Neural cell (in vitro differentiated cells): ENCODE measurements around the gene TSEN15. TPM values are rescaled to one million over a fixed set of nuclear protein-coding genes. Genes with fewer than 3 reads are reported as not detected.
A peak's percentile ranks its signal among the peaks of the same experiment; 100 is the strongest.

ENCODE experiments used
- H2AFZ ChIP-seq: fragments of 200-600, 300-800 bp; sonication (generic), shearing (Covaris generic); 2 replicates; pipeline ENCODE4 v1.6.0; 2014; ENCODE audit warnings: low read depth, mild to moderate bottlenecking, antibody characterized with exemption, low read length, moderate library complexity
- H3F3A ChIP-seq: fragments of 200-600 bp; shearing (Covaris generic); 2 replicates; pipeline ENCODE4 v1.6.1; 2016; ENCODE audit warnings: mild to moderate bottlenecking, moderate library complexity, mixed read lengths, antibody characterized with exemption, low read length; ENCODE audit not compliant: insufficient read depth, poor library complexity, severe bottlenecking
- H3K27ac ChIP-seq: fragments of 200-600, 300-800 bp; sonication (generic), shearing (Covaris generic); 2 replicates; pipeline ENCODE4 v1.5.1; 2014; ENCODE audit warnings: mild to moderate bottlenecking, low read length, moderate library complexity
- H3K27me3 ChIP-seq: fragments of 300-800, 200-600 bp; sonication (generic), shearing (Covaris generic); 2 replicates; pipeline ENCODE4 v1.6.0; 2014; ENCODE audit warnings: mild to moderate bottlenecking, low read depth, low read length, moderate library complexity; ENCODE audit not compliant: insufficient read depth
- H3K36me3 ChIP-seq: fragments of 300-800, 200-600 bp; sonication (generic), shearing (Covaris generic); 2 replicates; pipeline ENCODE4 v1.5.1; 2014; ENCODE audit warnings: mild to moderate bottlenecking, antibody characterized with exemption, low read length, moderate library complexity; ENCODE audit not compliant: insufficient read depth
- H3K4me2 ChIP-seq: fragments of 300-800, 200-600 bp; sonication (generic), shearing (Covaris generic); 2 replicates; pipeline ENCODE4 v1.6.0; 2014; ENCODE audit warnings: mild to moderate bottlenecking, low read length
- H3K4me3 ChIP-seq: fragments of 300-800, 200-600 bp; sonication (generic), shearing (Covaris generic); 2 replicates; pipeline ENCODE4 v1.5.1; 2014; ENCODE audit warnings: mild to moderate bottlenecking, low read length, moderate library complexity
- H3K79me2 ChIP-seq: fragments of 200-600 bp; shearing (Covaris generic); replicated peaks from 2 replicates; pipeline ENCODE4 v1.6.0; 2014; ENCODE audit warnings: mild to moderate bottlenecking, low read length, moderate library complexity; ENCODE audit not compliant: insufficient read depth
- H3K9ac ChIP-seq: fragments of 300-800, 200-600 bp; sonication (generic), shearing (Covaris generic); 2 replicates; pipeline ENCODE4 v1.6.1; 2016; ENCODE audit warnings: mild to moderate bottlenecking, low read length, mixed read lengths
- H3K9me2 ChIP-seq: fragments of 200-600 bp; shearing (Covaris generic); 2 replicates; pipeline ENCODE4 v1.6.1; 2016; ENCODE audit warnings: mild to moderate bottlenecking, low read length, mixed read lengths; ENCODE audit not compliant: insufficient read depth
- H3K9me3 ChIP-seq: fragments of 200-600, 300-800 bp; sonication (generic), shearing (Covaris generic); 2 replicates; pipeline ENCODE4 v1.6.1; 2016; ENCODE audit warnings: mild to moderate bottlenecking, mixed run types, low read length, moderate library complexity, mixed read lengths
- H4K20me1 ChIP-seq: fragments of 200-600 bp; shearing (Covaris generic); 2 replicates; pipeline ENCODE4 v1.6.1; 2016; ENCODE audit warnings: mild to moderate bottlenecking, mixed run types; ENCODE audit not compliant: insufficient read depth
- EP300 ChIP-seq: fragments of 450-650 bp; conservative IDR thresholded peaks from 2 replicates; pipeline ENCODE4 v1.6.1; 2014; ENCODE audit warnings: antibody characterized with exemption, mild to moderate bottlenecking, moderate library complexity; ENCODE audit not compliant: poor library complexity, severe bottlenecking
- EZH2 ChIP-seq: fragments of 200-600, 300-800 bp; shearing (Covaris generic), sonication (generic); IDR thresholded peaks from 2 replicates; pipeline ENCODE4 v1.6.1; 2014; ENCODE audit warnings: antibody characterized with exemption, low read length, borderline replicate concordance, mild to moderate bottlenecking; ENCODE audit not compliant: insufficient read depth, poor library complexity, severe bottlenecking
- MXI1 ChIP-seq: fragments of 450-650 bp; conservative IDR thresholded peaks from 2 replicates; pipeline ENCODE4 v1.6.1; 2014; ENCODE audit warnings: antibody characterized with exemption, mild to moderate bottlenecking; ENCODE audit not compliant: poor library complexity, severe bottlenecking
- POLR2AphosphoS5 ChIP-seq: IDR thresholded peaks from 2 replicates; pipeline ENCODE4 v1.6.1; 2012
- RAD21 ChIP-seq: fragments of 450-650 bp; conservative IDR thresholded peaks from 2 replicates; pipeline ENCODE4 v1.6.1; 2014; ENCODE audit warnings: antibody characterized with exemption, mild to moderate bottlenecking, moderate library complexity
- SMC3 ChIP-seq: fragments of 450-650 bp; conservative IDR thresholded peaks from 2 replicates; pipeline ENCODE4 v1.6.1; 2014; ENCODE audit warnings: antibody characterized with exemption, mild to moderate bottlenecking, moderate library complexity; ENCODE audit not compliant: poor library complexity
- TAF1 ChIP-seq: IDR thresholded peaks from 2 replicates; pipeline ENCODE4 v1.6.1; 2012; ENCODE audit warnings: low read depth
- polyA plus RNA-seq: library from polyadenylated mRNA; depleted of rRNA; stranded (reverse); fragments of >200 nt; gene quantifications from 2 replicates; pipeline ENCODE4 v1.2.3, GENCODE V29; 2014
- TF ChIP-seq, protein P1 (sequence below): fragments of 450-650 bp; IDR thresholded peaks from 2 replicates; pipeline ENCODE4 v1.5.1; 2014; ENCODE audit warnings: antibody characterized with exemption, mild to moderate bottlenecking, moderate library complexity; ENCODE audit not compliant: poor library complexity, severe bottlenecking
- TF ChIP-seq, protein P2 (sequence below): IDR thresholded peaks from 2 replicates; pipeline ENCODE4 v1.6.1; 2012; ENCODE audit warnings: borderline replicate concordance

TSEN15 gene
- polyA plus RNA-seq, 1 donor from 2014 or later = 56.9 TPM

DNA sequence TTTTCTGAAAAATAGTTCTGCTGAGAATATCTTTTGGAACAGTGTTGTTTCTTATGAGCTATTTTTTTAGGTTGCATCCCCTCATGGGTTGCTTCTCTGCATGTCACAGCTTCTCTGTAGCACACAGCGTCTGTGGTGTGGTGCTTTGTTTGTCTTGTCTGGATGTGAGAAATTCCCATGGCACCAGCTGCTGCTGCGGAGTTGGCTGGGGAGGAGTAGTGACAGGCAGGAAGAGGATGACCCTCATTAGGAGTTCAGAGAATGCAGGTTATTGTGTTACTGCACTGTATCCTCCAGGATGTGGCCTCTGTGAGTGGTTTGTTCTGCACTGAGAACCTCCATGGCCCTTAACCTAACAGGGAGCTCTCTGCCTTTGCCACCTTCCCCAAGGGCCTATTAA, 64.8 kb downstream of the TSEN15 start:
- no peak overlapping the region for H3K4me3 ChIP-seq
- H2AFZ ChIP-seq = no peak overlapping the region
- H3K4me2 ChIP-seq = no peak overlapping the region
- TF ChIP-seq POLR2AphosphoS5 = no peak
- no peak for TF ChIP-seq EZH2
- no peak for TF ChIP-seq EP300
- TF ChIP-seq, protein P1, sequence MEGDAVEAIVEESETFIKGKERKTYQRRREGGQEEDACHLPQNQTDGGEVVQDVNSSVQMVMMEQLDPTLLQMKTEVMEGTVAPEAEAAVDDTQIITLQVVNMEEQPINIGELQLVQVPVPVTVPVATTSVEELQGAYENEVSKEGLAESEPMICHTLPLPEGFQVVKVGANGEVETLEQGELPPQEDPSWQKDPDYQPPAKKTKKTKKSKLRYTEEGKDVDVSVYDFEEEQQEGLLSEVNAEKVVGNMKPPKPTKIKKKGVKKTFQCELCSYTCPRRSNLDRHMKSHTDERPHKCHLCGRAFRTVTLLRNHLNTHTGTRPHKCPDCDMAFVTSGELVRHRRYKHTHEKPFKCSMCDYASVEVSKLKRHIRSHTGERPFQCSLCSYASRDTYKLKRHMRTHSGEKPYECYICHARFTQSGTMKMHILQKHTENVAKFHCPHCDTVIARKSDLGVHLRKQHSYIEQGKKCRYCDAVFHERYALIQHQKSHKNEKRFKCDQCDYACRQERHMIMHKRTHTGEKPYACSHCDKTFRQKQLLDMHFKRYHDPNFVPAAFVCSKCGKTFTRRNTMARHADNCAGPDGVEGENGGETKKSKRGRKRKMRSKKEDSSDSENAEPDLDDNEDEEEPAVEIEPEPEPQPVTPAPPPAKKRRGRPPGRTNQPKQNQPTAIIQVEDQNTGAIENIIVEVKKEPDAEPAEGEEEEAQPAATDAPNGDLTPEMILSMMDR = no peak
- no peak for TF ChIP-seq SMC3
- no peak for TF ChIP-seq MXI1
- no peak for TF ChIP-seq RAD21
- TF ChIP-seq, protein P2, sequence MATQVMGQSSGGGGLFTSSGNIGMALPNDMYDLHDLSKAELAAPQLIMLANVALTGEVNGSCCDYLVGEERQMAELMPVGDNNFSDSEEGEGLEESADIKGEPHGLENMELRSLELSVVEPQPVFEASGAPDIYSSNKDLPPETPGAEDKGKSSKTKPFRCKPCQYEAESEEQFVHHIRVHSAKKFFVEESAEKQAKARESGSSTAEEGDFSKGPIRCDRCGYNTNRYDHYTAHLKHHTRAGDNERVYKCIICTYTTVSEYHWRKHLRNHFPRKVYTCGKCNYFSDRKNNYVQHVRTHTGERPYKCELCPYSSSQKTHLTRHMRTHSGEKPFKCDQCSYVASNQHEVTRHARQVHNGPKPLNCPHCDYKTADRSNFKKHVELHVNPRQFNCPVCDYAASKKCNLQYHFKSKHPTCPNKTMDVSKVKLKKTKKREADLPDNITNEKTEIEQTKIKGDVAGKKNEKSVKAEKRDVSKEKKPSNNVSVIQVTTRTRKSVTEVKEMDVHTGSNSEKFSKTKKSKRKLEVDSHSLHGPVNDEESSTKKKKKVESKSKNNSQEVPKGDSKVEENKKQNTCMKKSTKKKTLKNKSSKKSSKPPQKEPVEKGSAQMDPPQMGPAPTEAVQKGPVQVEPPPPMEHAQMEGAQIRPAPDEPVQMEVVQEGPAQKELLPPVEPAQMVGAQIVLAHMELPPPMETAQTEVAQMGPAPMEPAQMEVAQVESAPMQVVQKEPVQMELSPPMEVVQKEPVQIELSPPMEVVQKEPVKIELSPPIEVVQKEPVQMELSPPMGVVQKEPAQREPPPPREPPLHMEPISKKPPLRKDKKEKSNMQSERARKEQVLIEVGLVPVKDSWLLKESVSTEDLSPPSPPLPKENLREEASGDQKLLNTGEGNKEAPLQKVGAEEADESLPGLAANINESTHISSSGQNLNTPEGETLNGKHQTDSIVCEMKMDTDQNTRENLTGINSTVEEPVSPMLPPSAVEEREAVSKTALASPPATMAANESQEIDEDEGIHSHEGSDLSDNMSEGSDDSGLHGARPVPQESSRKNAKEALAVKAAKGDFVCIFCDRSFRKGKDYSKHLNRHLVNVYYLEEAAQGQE = no peak
- TF ChIP-seq TAF1 = no peak
- H3F3A ChIP-seq = no peaks in the 10 kb centered on the region
- no peaks in the 10 kb centered on the region for H3K9me3 ChIP-seq
- no peaks in the 10 kb centered on the region for H3K9me2 ChIP-seq
- H4K20me1 ChIP-seq = no peaks in the 10 kb centered on the region
- no peaks in the 10 kb centered on the region for H3K79me2 ChIP-seq
- H3K27me3 ChIP-seq = no peaks in the 10 kb centered on the region
- no peaks in the 10 kb centered on the region for H3K36me3 ChIP-seq
- no peak overlapping the region for H3K27ac ChIP-seq
- no peak overlapping the region for H3K9ac ChIP-seq

DNA sequence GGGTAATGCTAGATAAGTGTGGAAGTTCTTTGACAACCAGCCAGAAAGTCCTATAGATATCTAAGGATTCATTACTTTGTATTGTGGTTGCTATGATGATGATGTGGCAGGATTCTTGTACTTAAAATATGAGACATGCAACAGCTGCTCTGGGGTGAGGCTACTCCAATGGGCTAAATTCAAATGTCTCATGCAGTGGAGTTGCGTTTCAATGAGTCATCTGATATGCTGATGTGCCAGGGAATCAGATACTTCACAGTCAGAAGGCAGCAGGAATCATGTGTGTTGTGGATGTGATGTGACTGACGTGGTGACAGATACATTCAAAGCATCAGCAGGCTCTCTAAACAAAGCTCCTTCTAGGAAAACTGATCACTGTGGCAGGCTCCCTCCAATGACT, 66.5 kb downstream of the TSEN15 start:
- no peak overlapping the region for H3K9ac ChIP-seq
- H3K27me3 ChIP-seq = no peaks in the 10 kb centered on the region
- H2AFZ ChIP-seq = no peak overlapping the region
- no peaks in the 10 kb centered on the region for H3K36me3 ChIP-seq
- no peaks in the 10 kb centered on the region for H3K9me2 ChIP-seq
- no peak overlapping the region for H3K4me3 ChIP-seq
- no peaks in the 10 kb centered on the region for H3F3A ChIP-seq
- no peak overlapping the region for H3K4me2 ChIP-seq
- H3K9me3 ChIP-seq = no peaks in the 10 kb centered on the region
- H3K27ac ChIP-seq = no peak overlapping the region
- no peaks in the 10 kb centered on the region for H4K20me1 ChIP-seq
- no peak for TF ChIP-seq MXI1
- peak; percentile 84 for TF ChIP-seq EP300
- no peak for TF ChIP-seq EZH2
- TF ChIP-seq, protein P1 = no peak
- TF ChIP-seq, protein P2 = no peak
- TF ChIP-seq TAF1 = no peak
- TF ChIP-seq RAD21 = no peak
- no peak for TF ChIP-seq SMC3
- TF ChIP-seq POLR2AphosphoS5 = peak; percentile 84
- H3K79me2 ChIP-seq = no peaks in the 10 kb centered on the region
